GM23338 (cell line): ENCODE data around the gene TCF12.

ENCODE experiments used
- POLR2AphosphoS5 ChIP-seq: IDR thresholded peaks from 2 replicates; pipeline ENCODE4 v1.6.1; 2016; ENCODE audit warnings: antibody characterized with exemption, low read depth
- REST ChIP-seq: IDR thresholded peaks from one replicate; pipeline ENCODE4 v1.6.1; 2018; ENCODE audit warnings: antibody characterized with exemption; ENCODE audit not compliant: unreplicated experiment
- TF ChIP-seq, protein P1 (sequence below): IDR thresholded peaks from 2 replicates; pipeline ENCODE4 v1.6.1; 2016; ENCODE audit warnings: antibody characterized with exemption
- TF ChIP-seq, protein P2 (sequence below), 2 experiments: fragments of 200-600 bp in 1 of 2; sonication (generic) in 1 of 2; conservative IDR thresholded peaks; 2 replicates each; pipeline versions ENCODE4 v1.5.1 to v1.6.1; 2016 to 2017; ENCODE audit warnings: antibody characterized with exemption in 2 of 2, low read depth in 2 of 2, mild to moderate bottlenecking in 2 of 2, moderate library complexity in 1 of 2

DNA sequence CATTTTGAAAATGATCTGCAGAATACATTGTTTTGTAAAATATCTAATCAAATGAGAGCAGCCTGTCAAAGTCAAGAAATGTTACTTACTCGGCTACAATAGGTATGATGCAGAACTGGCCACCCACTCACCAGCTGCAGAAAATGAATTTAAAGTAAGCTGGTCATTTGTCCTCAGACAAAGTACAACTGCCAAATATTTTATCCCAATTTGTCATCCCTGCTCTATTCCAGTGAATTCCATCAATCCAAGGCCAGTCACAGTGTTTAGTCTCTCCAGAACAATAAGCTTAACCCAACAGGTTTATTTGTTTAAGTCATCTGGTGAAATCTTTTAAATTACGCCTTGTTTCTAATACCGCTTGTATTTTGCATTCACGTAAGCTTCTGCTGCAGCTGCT, 46.6 kb upstream of the TCF12 start:
- TF ChIP-seq POLR2AphosphoS5 (no peak), REST (no peak)
- TF ChIP-seq, protein P1, sequence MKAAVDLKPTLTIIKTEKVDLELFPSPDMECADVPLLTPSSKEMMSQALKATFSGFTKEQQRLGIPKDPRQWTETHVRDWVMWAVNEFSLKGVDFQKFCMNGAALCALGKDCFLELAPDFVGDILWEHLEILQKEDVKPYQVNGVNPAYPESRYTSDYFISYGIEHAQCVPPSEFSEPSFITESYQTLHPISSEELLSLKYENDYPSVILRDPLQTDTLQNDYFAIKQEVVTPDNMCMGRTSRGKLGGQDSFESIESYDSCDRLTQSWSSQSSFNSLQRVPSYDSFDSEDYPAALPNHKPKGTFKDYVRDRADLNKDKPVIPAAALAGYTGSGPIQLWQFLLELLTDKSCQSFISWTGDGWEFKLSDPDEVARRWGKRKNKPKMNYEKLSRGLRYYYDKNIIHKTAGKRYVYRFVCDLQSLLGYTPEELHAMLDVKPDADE = no peak
- TF ChIP-seq, protein P2, sequence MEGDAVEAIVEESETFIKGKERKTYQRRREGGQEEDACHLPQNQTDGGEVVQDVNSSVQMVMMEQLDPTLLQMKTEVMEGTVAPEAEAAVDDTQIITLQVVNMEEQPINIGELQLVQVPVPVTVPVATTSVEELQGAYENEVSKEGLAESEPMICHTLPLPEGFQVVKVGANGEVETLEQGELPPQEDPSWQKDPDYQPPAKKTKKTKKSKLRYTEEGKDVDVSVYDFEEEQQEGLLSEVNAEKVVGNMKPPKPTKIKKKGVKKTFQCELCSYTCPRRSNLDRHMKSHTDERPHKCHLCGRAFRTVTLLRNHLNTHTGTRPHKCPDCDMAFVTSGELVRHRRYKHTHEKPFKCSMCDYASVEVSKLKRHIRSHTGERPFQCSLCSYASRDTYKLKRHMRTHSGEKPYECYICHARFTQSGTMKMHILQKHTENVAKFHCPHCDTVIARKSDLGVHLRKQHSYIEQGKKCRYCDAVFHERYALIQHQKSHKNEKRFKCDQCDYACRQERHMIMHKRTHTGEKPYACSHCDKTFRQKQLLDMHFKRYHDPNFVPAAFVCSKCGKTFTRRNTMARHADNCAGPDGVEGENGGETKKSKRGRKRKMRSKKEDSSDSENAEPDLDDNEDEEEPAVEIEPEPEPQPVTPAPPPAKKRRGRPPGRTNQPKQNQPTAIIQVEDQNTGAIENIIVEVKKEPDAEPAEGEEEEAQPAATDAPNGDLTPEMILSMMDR (conservative IDR thresholded peaks at IDR 0.05; ENCODE audit: low read depth in 2 of 2) = no peak
